ENCODE results near the gene SLC35F4.

The SLC35F4 gene

GRCh38 chr14:57609192-57610075, 256.5 kb downstream of the SLC35F4 start:
- DNase-seq: no peak

GRCh38 chr14:57607086-57607485, 258.8 kb downstream of the SLC35F4 start:
- DNase-seq: no peak

- DNase-seq: no peak
Observed at GRCh38 chr14:57583396-57583795, 282.5 kb downstream of the SLC35F4 start.

GRCh38 chr14:57582746-57583145, 283.1 kb downstream of the SLC35F4 start:
- no peak for DNase-seq

- DNase-seq: no peak
Observed at GRCh38 chr14:57578801-57579200, 287.1 kb downstream of the SLC35F4 start.

GRCh38 chr14:57576498-57576897, 289.4 kb downstream of the SLC35F4 start:
- no peak for DNase-seq

- DNase-seq: no peak
Observed at GRCh38 chr14:57575482-57575881, 290.4 kb downstream of the SLC35F4 start.

- DNase-seq: no peak
Observed at GRCh38 chr14:57574617-57575288, 291.1 kb downstream of the SLC35F4 start.

- DNase-seq: no peak
Observed at GRCh38 chr14:57573173-57573572, 292.7 kb downstream of the SLC35F4 start.

- no peak for DNase-seq
Observed at GRCh38 chr14:57568554-57568953, 297.3 kb downstream of the SLC35F4 start.

GRCh38 chr14:57567220-57567619, 298.7 kb downstream of the SLC35F4 start:
- no peak for DNase-seq

- no peak for DNase-seq
Observed at GRCh38 chr14:57560681-57561080, 305.2 kb downstream of the SLC35F4 start.

GRCh38 chr14:57559576-57559975, 306.3 kb downstream of the SLC35F4 start:
- DNase-seq: no peak

GRCh38 chr14:57549765-57550420, 316.0 kb downstream of the SLC35F4 start:
- no peak for DNase-seq

- DNase-seq: no peak
Observed at GRCh38 chr14:57549016-57549564, 316.8 kb downstream of the SLC35F4 start.

- no peak for DNase-seq
Observed at GRCh38 chr14:57547131-57547530, 318.8 kb downstream of the SLC35F4 start.

GRCh38 chr14:57533214-57533613, 332.7 kb downstream of the SLC35F4 start:
- DNase-seq: no peak

- DNase-seq: no peak
Observed at GRCh38 chr14:57530571-57530970, 335.3 kb downstream of the SLC35F4 start.

GRCh38 chr14:57526942-57527341, 338.9 kb downstream of the SLC35F4 start:
- no peak for DNase-seq

GRCh38 chr14:57519043-57519442, 346.8 kb downstream of the SLC35F4 start:
- no peak for DNase-seq
